ENCODE data around the gene PICALM.
"Not testable (repeated sequence)": the region's sequence is repeated elsewhere in the genome, so short reads cannot be mapped to it uniquely, and the experiment has no call there.

The PICALM gene

GRCh38 chr11:85939099-85940015, 129.5 kb downstream of the PICALM start:
- Histone ChIP-seq H3K4me3 (ENCODE audit: low read length) (no peak overlapping the region), H3K9ac (ENCODE audit: low read length) (no peak overlapping the region), H3K36me3 (ENCODE audit: control insufficient read depth, insufficient read depth, low read length) (no peaks in the 10 kb centered on the region), H3K27me3 (ENCODE audit: control insufficient read depth, insufficient read depth, low read length) (no peaks in the 10 kb centered on the region), H3K4me1 (ENCODE audit: control insufficient read depth, insufficient read depth, low read length) (no peaks in the 10 kb centered on the region), H3K27ac (ENCODE audit: low read depth, low read length) (no peak overlapping the region)

GRCh38 chr11:85937835-85938234, 131.0 kb downstream of the PICALM start:
- Histone ChIP-seq H3K27me3 (ENCODE audit: control insufficient read depth, insufficient read depth, low read length) (no peaks in the 10 kb centered on the region), H3K36me3 (ENCODE audit: control insufficient read depth, insufficient read depth, low read length) (no peaks in the 10 kb centered on the region), H3K9ac (ENCODE audit: low read length) (no peak overlapping the region), H3K27ac (ENCODE audit: low read depth, low read length) (no peak overlapping the region), H3K4me3 (ENCODE audit: low read length) (no peak overlapping the region), H3K4me1 (ENCODE audit: control insufficient read depth, insufficient read depth, low read length) (no peaks in the 10 kb centered on the region)

GRCh38 chr11:85935751-85936150, 133.1 kb downstream of the PICALM start:
- H3K4me3 ChIP-seq (ENCODE audit: low read length), result no peak overlapping the region
- no peaks in the 10 kb centered on the region for H3K27me3 ChIP-seq (ENCODE audit: control insufficient read depth, insufficient read depth, low read length)
- no peak overlapping the region for H3K9ac ChIP-seq (ENCODE audit: low read length)
- no peaks in the 10 kb centered on the region for H3K4me1 ChIP-seq (ENCODE audit: control insufficient read depth, insufficient read depth, low read length)
- no peak overlapping the region for H3K27ac ChIP-seq (ENCODE audit: low read depth, low read length)
- no peaks in the 10 kb centered on the region for H3K36me3 ChIP-seq (ENCODE audit: control insufficient read depth, insufficient read depth, low read length)

GRCh38 chr11:85934596-85935169, 134.2 kb downstream of the PICALM start:
- Histone ChIP-seq H3K4me1 (ENCODE audit: control insufficient read depth, insufficient read depth, low read length) (no peaks in the 10 kb centered on the region), H3K9ac (ENCODE audit: low read length) (no peak overlapping the region), H3K36me3 (ENCODE audit: control insufficient read depth, insufficient read depth, low read length) (no peaks in the 10 kb centered on the region), H3K27me3 (ENCODE audit: control insufficient read depth, insufficient read depth, low read length) (no peaks in the 10 kb centered on the region), H3K27ac (ENCODE audit: low read depth, low read length) (no peak overlapping the region), H3K4me3 (ENCODE audit: low read length) (no peak overlapping the region)

GRCh38 chr11:85930879-85931366, 138.0 kb downstream of the PICALM start:
- no peaks in the 10 kb centered on the region for H3K27me3 ChIP-seq (ENCODE audit: control insufficient read depth, insufficient read depth, low read length)
- H3K9ac ChIP-seq (ENCODE audit: low read length), result no peak overlapping the region
- no peaks in the 10 kb centered on the region for H3K36me3 ChIP-seq (ENCODE audit: control insufficient read depth, insufficient read depth, low read length)
- H3K27ac ChIP-seq (ENCODE audit: low read depth, low read length), result no peak overlapping the region
- no peaks in the 10 kb centered on the region for H3K4me1 ChIP-seq (ENCODE audit: control insufficient read depth, insufficient read depth, low read length)
- H3K4me3 ChIP-seq (ENCODE audit: low read length), result no peak overlapping the region

DNA sequence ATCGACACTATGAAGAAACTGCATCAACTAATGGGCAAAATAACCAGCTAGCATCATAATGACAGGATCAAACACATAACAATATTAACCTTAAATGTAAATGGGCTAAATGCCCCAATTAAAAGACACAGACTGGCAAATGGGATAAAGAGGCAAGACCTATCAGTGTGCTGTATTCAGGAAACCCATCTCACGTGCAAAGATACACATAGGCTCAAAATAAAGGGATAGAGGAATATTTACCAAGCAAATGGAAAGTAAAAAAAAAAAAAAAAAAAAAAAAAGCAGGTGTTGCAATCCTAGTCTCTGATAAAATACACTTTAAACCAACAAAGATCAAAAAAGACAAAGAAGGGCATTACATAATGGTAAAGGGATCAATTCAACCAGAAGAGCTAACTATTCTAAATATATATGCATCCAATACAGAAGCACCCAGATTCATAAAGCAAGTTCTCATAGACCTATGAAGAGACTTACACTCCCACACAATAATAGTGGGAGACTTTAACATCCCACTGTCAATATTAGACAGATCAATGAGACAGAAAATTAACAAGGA, 142.2 kb downstream of the PICALM start:
- not testable (repeated sequence) for H3K36me3 ChIP-seq (ENCODE audit: control insufficient read depth, insufficient read depth, low read length); H3K27me3 ChIP-seq (ENCODE audit: control insufficient read depth, insufficient read depth, low read length); H3K4me1 ChIP-seq (ENCODE audit: control insufficient read depth, insufficient read depth, low read length); H3K27ac ChIP-seq (ENCODE audit: low read depth, low read length); H3K4me3 ChIP-seq (ENCODE audit: low read length); H3K9ac ChIP-seq (ENCODE audit: low read length)

GRCh38 chr11:85923455-85923854, 145.4 kb downstream of the PICALM start:
- H3K36me3 ChIP-seq (ENCODE audit: control insufficient read depth, insufficient read depth, low read length), result no peaks in the 10 kb centered on the region
- no peak overlapping the region for H3K4me3 ChIP-seq (ENCODE audit: low read length)
- no peaks in the 10 kb centered on the region for H3K27me3 ChIP-seq (ENCODE audit: control insufficient read depth, insufficient read depth, low read length)
- H3K4me1 ChIP-seq (ENCODE audit: control insufficient read depth, insufficient read depth, low read length), result no peaks in the 10 kb centered on the region
- no peak overlapping the region for H3K27ac ChIP-seq (ENCODE audit: low read depth, low read length)
- H3K9ac ChIP-seq (ENCODE audit: low read length), result no peak overlapping the region

DNA sequence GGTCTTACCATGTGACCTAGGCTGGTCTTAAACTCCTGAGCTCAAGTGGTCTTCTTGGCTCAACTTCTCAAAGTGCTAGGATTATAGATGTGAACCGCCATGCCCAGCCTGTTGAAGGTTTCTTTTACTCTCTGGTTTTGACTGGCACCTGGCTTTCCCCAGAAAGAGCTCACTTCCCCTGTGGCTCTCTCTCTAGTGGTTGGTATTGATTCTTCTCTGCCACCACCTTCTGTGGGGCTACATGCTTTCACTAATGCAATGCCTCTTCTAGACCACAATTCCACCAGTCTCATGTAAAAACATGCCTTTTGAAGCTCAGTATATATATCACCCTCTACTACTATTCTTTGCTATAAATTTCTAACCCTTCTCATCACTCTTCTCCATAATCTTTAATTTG, 146.5 kb downstream of the PICALM start:
- Histone ChIP-seq H3K27me3 (ENCODE audit: control insufficient read depth, insufficient read depth, low read length) (no peaks in the 10 kb centered on the region), H3K36me3 (ENCODE audit: control insufficient read depth, insufficient read depth, low read length) (no peaks in the 10 kb centered on the region), H3K9ac (ENCODE audit: low read length) (no peak overlapping the region), H3K4me3 (ENCODE audit: low read length) (no peak overlapping the region), H3K27ac (ENCODE audit: low read depth, low read length) (no peak overlapping the region), H3K4me1 (ENCODE audit: control insufficient read depth, insufficient read depth, low read length) (no peaks in the 10 kb centered on the region)

DNA sequence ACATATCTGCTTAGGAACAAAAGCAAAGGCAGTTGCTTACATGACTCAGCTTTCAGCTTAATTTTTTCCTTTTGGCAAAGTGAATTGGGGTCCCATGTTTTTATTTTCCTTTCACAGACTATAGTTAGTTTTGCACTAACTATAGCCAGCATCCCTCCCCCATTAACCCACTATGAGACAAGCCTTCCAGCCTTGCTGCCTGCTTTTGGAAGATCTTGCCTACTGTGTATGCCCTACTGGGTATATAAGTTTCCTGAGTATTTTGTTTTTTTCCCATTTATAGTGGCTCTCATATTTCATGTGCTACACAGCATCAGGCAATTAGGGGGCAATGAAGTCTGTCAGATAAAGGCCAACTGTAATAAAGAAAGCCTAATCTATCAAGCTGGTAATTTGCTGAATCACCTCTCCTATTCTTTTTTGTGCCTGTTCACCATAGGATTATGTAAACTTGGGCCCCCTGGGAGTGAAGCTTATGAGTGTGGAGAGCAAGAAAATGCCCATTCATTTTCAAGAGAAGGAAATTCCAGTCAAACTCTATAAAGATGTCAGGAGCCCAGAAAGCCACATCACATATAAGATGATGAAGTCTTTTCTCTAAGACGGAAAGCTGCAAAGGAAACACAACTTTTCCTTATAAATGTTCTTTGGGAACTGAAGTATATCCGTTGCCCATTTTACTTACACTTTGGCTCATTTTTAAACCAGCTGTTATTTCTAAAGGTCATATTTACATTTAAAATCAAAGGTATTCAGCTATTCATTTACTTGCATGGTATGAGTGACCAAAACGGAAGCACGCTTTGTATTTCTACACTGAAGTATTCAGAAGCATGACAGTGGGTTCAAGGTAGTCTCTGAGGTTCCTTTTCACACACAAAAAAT, 149.7 kb downstream of the PICALM start:
- no peak overlapping the region for H3K27ac ChIP-seq (ENCODE audit: low read depth, low read length)
- H3K4me1 ChIP-seq (ENCODE audit: control insufficient read depth, insufficient read depth, low read length), result no peaks in the 10 kb centered on the region
- no peak overlapping the region for H3K9ac ChIP-seq (ENCODE audit: low read length)
- no peak overlapping the region for H3K4me3 ChIP-seq (ENCODE audit: low read length)
- no peaks in the 10 kb centered on the region for H3K36me3 ChIP-seq (ENCODE audit: control insufficient read depth, insufficient read depth, low read length)
- H3K27me3 ChIP-seq (ENCODE audit: control insufficient read depth, insufficient read depth, low read length), result no peaks in the 10 kb centered on the region

- Histone ChIP-seq H3K4me1 (ENCODE audit: control insufficient read depth, insufficient read depth, low read length) (no peaks in the 10 kb centered on the region), H3K36me3 (ENCODE audit: control insufficient read depth, insufficient read depth, low read length) (no peaks in the 10 kb centered on the region), H3K9ac (ENCODE audit: low read length) (no peak overlapping the region), H3K27ac (ENCODE audit: low read depth, low read length) (no peak overlapping the region), H3K4me3 (ENCODE audit: low read length) (no peak overlapping the region), H3K27me3 (ENCODE audit: control insufficient read depth, insufficient read depth, low read length) (no peaks in the 10 kb centered on the region)
Measured at GRCh38 chr11:85914425-85914824, 154.5 kb downstream of the PICALM start.

GRCh38 chr11:85913513-85913912, 155.4 kb downstream of the PICALM start:
- Histone ChIP-seq H3K27ac (ENCODE audit: low read depth, low read length) (no peak overlapping the region), H3K9ac (ENCODE audit: low read length) (no peak overlapping the region)

DNA sequence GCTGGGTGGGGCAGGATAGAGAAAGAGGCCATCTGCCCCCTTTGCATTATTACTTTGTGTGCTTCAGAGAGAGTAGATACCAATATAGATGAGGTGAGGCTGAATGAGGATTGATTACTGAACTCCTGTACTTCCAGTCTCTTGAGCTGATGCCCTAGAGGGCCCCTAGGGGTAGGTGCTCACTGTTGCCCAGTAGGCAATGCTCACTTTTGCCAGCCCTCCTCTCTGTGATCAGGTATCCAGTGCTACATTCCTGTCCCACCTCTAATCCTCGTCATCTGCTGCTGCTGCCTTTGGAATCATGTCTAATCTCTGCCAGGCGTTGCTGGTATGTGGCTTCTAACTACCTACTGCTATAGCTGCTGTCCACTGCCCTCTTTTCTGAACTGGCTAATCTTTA, 156.5 kb downstream of the PICALM start:
- Histone ChIP-seq H3K27me3 (ENCODE audit: control insufficient read depth, insufficient read depth, low read length) (no peaks in the 10 kb centered on the region), H3K4me1 (ENCODE audit: control insufficient read depth, insufficient read depth, low read length) (no peaks in the 10 kb centered on the region), H3K36me3 (ENCODE audit: control insufficient read depth, insufficient read depth, low read length) (no peaks in the 10 kb centered on the region), H3K4me3 (ENCODE audit: low read length) (no peak overlapping the region), H3K9ac (ENCODE audit: low read length) (no peak overlapping the region), H3K27ac (ENCODE audit: low read depth, low read length) (no peak overlapping the region)

More at GRCh38 chr11:85913513-85913912, 155.4 kb downstream of the PICALM start:
- no peaks in the 10 kb centered on the region for H3K36me3 ChIP-seq (ENCODE audit: control insufficient read depth, insufficient read depth, low read length)
- no peaks in the 10 kb centered on the region for H3K4me1 ChIP-seq (ENCODE audit: control insufficient read depth, insufficient read depth, low read length)
- H3K4me3 ChIP-seq (ENCODE audit: low read length), result no peak overlapping the region
- no peaks in the 10 kb centered on the region for H3K27me3 ChIP-seq (ENCODE audit: control insufficient read depth, insufficient read depth, low read length)
